ENCODE measurements around the gene OR7A10. TPM values are rescaled to one million over a fixed set of nuclear protein-coding genes. Genes with fewer than 3 reads are reported as not detected.
"Not testable (repeated sequence)": the region's sequence is repeated elsewhere in the genome, so short reads cannot be mapped to it uniquely, and the experiment has no call there.

The OR7A10 gene
- polyA plus RNA-seq, 1 donor, result not detected

DNA sequence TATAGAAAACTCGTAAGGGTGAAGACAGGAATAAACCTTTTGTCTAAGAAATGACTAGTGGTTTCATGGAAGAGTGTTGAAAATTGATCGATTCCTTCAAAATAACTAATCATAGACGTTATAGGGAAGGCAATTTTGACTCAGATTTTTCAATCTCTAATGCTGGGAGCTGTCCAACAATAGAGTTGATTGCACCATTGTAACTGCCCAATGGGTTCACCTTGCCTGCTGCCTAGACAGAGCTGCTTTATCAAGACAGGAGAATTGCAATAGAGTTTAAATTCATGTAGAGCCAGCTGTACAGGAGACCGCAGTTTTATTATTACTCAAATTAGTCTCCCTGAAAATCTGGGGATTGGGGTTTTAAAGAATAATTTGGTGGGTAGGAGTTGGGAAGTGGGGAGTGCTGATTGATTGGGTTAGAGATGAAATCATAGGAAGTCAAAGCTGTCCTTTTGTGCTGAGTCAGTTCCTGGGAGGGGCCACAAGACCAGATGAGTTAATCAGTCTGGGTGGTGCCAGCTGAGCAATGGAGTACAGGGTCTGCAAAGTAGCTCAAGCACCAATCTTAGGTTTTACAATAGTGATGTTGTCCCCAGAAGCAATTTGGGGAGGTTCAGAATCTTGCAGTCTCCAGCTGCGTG lies 53.5 kb downstream of the OR7A10 start:
- DNase-seq, result no peak

DNA sequence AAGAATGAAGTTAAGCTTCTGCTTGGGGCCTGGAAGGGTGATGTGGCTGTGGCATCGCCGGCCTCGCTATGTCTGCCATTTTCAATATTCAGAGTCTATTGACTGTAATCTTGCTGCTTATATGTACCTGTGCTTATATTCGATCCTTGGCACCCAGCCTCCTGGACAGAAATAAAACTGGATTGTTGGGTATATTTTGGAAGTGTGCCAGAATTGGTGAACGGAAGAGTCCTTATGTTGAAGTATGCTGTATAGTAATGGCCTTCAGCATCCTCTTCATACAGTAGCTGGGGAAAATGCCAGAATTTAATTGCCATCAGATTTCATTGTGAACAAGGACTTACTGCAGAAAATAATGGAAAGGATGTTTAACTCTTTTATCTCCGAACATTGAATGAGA lies 56.5 kb downstream of the OR7A10 start:
- not testable (repeated sequence) for DNase-seq

Other genes starting within 250 kb of the OR7A10 start
- gene ADGRE3, start 174.1 kb downstream of the OR7A10 start, polyA plus RNA-seq (ENCODE audit: insufficient read length), result not detected
- 28.8 TPM for gene ZNF333, start 158.9 kb downstream of the OR7A10 start, polyA plus RNA-seq (ENCODE audit: insufficient read length)
- 0.33 TPM for gene ADGRE2, start 70.4 kb downstream of the OR7A10 start, polyA plus RNA-seq (ENCODE audit: insufficient read length)
- gene OR7A5, start 13.7 kb downstream of the OR7A10 start, polyA plus RNA-seq (ENCODE audit: insufficient read length), result 0.05 TPM
- 0.23 TPM for gene OR7C1, start 13.7 kb downstream of the OR7A10 start, polyA plus RNA-seq (ENCODE audit: insufficient read length)
- 0.10 TPM for gene OR7A17, start 37.2 kb upstream of the OR7A10 start, polyA plus RNA-seq (ENCODE audit: insufficient read length)
- gene OR7C2, start 92.6 kb upstream of the OR7A10 start, polyA plus RNA-seq (ENCODE audit: insufficient read length), result not detected
- 0.48 TPM for gene SLC1A6, start 130.9 kb upstream of the OR7A10 start, polyA plus RNA-seq (ENCODE audit: insufficient read length)
- 0.05 TPM for gene CASP14, start 200.6 kb upstream of the OR7A10 start, polyA plus RNA-seq (ENCODE audit: insufficient read length)
- 0.13 TPM for gene OR1I1, start 233.3 kb upstream of the OR7A10 start, polyA plus RNA-seq (ENCODE audit: insufficient read length)